GM23338 (cell line): ENCODE results near the gene ME1. TPM values are rescaled to one million over a fixed set of nuclear protein-coding genes. Genes with fewer than 3 reads are reported as not detected.
"Not testable (repeated sequence)": the region's sequence is repeated elsewhere in the genome, so short reads cannot be mapped to it uniquely, and the experiment has no call there.

Experiments
- ATAC-seq: fragments of 200-7000 bp; cut with Tn5 transposase; 3 replicates; pipeline ENCODE4 v1.9.1; 2020
- DNase-seq: peaks from one replicate; pipeline ENCODE4 v3.0.0-alpha.2; 2015; ENCODE audit warnings: low spot score
- H2AFZ ChIP-seq: fragments of 200-600 bp; sonication (generic); 2 replicates; pipeline ENCODE4 v1.8.0; 2016; ENCODE audit warnings: antibody characterized with exemption, mild to moderate bottlenecking, moderate library complexity
- H3F3A ChIP-seq: fragments of 200-600 bp; sonication (generic); replicated peaks from 2 replicates; pipeline ENCODE4 v1.8.0; 2017; ENCODE audit warnings: antibody characterized with exemption, mixed run types, low read depth
- H3K27ac ChIP-seq: fragments of 200-600 bp; sonication (generic); 2 replicates; pipeline ENCODE4 v1.6.1; 2016; ENCODE audit warnings: low read depth
- H3K27me3 ChIP-seq: fragments of 200-600 bp; sonication (generic); 2 replicates; pipeline ENCODE4 v1.8.0; 2016; ENCODE audit warnings: mild to moderate bottlenecking, mixed run types, moderate library complexity; ENCODE audit not compliant: insufficient read depth
- H3K36me3 ChIP-seq: fragments of 200-600 bp; sonication (generic); 2 replicates; pipeline ENCODE4 v1.8.0; 2016; ENCODE audit warnings: mild to moderate bottlenecking; ENCODE audit not compliant: insufficient read depth
- H3K4me1 ChIP-seq: fragments of 200-600 bp; sonication (generic); 2 replicates; pipeline ENCODE4 v1.8.0; 2016; ENCODE audit warnings: mild to moderate bottlenecking, moderate library complexity; ENCODE audit not compliant: insufficient read depth
- H3K4me2 ChIP-seq: fragments of 200-600 bp; sonication (generic); 2 replicates; pipeline ENCODE4 v1.7.1; 2017; ENCODE audit warnings: mixed run types
- H3K4me3 ChIP-seq: fragments of 200-600 bp; sonication (generic); 2 replicates; pipeline ENCODE4 v1.6.1; 2016; ENCODE audit warnings: mixed run types
- H3K79me2 ChIP-seq: fragments of 200-600 bp; sonication (generic); replicated peaks from 2 replicates; pipeline ENCODE4 v1.8.0; 2017; ENCODE audit warnings: mild to moderate bottlenecking; ENCODE audit not compliant: insufficient read depth
- H3K9me2 ChIP-seq: fragments of 200-600 bp; sonication (generic); 2 replicates; pipeline ENCODE4 v1.8.0; 2017; ENCODE audit not compliant: insufficient read depth
- H4K20me1 ChIP-seq: fragments of 200-600 bp; sonication (generic); replicated peaks from 2 replicates; pipeline ENCODE4 v1.8.0; 2017; ENCODE audit warnings: mild to moderate bottlenecking; ENCODE audit not compliant: insufficient read depth
- H3K27ac Mint-ChIP-seq: 2 replicates; pipeline ENCODE4 v1.8.0; 2020; ENCODE audit warnings: inconsistent platforms, mild to moderate bottlenecking, moderate library complexity, mixed read lengths
- H3K27me3 Mint-ChIP-seq: 3 replicates; pipeline ENCODE4 v1.8.0; 2022; ENCODE audit warnings: low read depth, mild to moderate bottlenecking, moderate library complexity, mixed read lengths, inconsistent platforms; ENCODE audit not compliant: insufficient read depth, poor library complexity
- H3K36me3 Mint-ChIP-seq: 3 replicates; pipeline ENCODE4 v1.8.0; 2021; ENCODE audit warnings: low read depth, mild to moderate bottlenecking, inconsistent platforms, moderate library complexity, mixed read lengths
- H3K4me1 Mint-ChIP-seq: 3 replicates; pipeline ENCODE4 v1.8.0; 2020; ENCODE audit warnings: mild to moderate bottlenecking, inconsistent platforms, mixed read lengths
- H3K4me3 Mint-ChIP-seq: 3 replicates; pipeline ENCODE4 v1.8.0; 2021; ENCODE audit warnings: moderate library complexity, mild to moderate bottlenecking, inconsistent platforms, mixed read lengths
- H3K9me3 Mint-ChIP-seq: 3 replicates; pipeline ENCODE4 v1.8.0; 2020; ENCODE audit warnings: moderate library complexity, mild to moderate bottlenecking, inconsistent platforms, mixed read lengths
- CREB1 ChIP-seq: fragments of 250-450 bp; sonication (Bioruptor Pico); IDR thresholded peaks from 2 replicates; pipeline ENCODE4 v1.5.0; 2020; ENCODE audit warnings: low read depth, mild to moderate bottlenecking, moderate library complexity
- CTCF ChIP-seq, 2 experiments: fragments of 200-600 bp in 1 of 2; sonication (generic) in 1 of 2; conservative IDR thresholded peaks; 2 replicates each; pipeline versions ENCODE4 v1.5.1 to v1.6.1; 2016 to 2017; ENCODE audit warnings: antibody characterized with exemption in 2 of 2, low read depth in 2 of 2, mild to moderate bottlenecking in 2 of 2, moderate library complexity in 1 of 2
- ETS1 ChIP-seq: IDR thresholded peaks from 2 replicates; pipeline ENCODE4 v1.6.1; 2016; ENCODE audit warnings: antibody characterized with exemption
- EZH2 ChIP-seq: fragments of 200-600 bp; sonication (generic); IDR thresholded peaks from one replicate; pipeline ENCODE4 v1.8.0; 2017; ENCODE audit warnings: antibody characterized with exemption, mild to moderate bottlenecking, low read depth; ENCODE audit not compliant: unreplicated experiment
- EZH2phosphoT487 ChIP-seq: fragments of 200-600 bp; sonication (generic); IDR thresholded peaks from one replicate; pipeline ENCODE4 v1.8.1; 2018; ENCODE audit warnings: antibody characterized with exemption; ENCODE audit not compliant: unreplicated experiment
- JUNB ChIP-seq: IDR thresholded peaks from one replicate; pipeline ENCODE4 v1.6.1; 2016; ENCODE audit warnings: antibody characterized with exemption; ENCODE audit not compliant: unreplicated experiment
- STAT1 ChIP-seq: IDR thresholded peaks from one replicate; pipeline ENCODE4 v1.6.1; 2016; ENCODE audit warnings: antibody characterized with exemption; ENCODE audit not compliant: unreplicated experiment
- ZNF114 ChIP-seq: fragments of 250-450 bp; sonication (Bioruptor Pico); IDR thresholded peaks from 2 replicates; pipeline ENCODE4 v1.5.0; 2020; ENCODE audit warnings: mild to moderate bottlenecking, moderate library complexity
- polyA plus RNA-seq: library from polyadenylated mRNA; unstranded; fragments of >200 nt; fragmentation: Nextera tagmentation; extraction: Ambion mirVana; gene quantifications from 2 replicates; pipeline ENCODE4 v1.2.1, GENCODE V29; 2016
- total RNA-seq: library from RNA; depleted of rRNA; stranded (reverse); fragments of >200 nt; shearing (Covaris generic); gene quantifications from 2 replicates; pipeline ENCODE4 v1.2.3, GENCODE V29; 2014
- TF ChIP-seq, protein P1 (sequence below): IDR thresholded peaks from one replicate; pipeline ENCODE4 v1.6.1; 2018; ENCODE audit warnings: antibody characterized with exemption; ENCODE audit not compliant: unreplicated experiment

The ME1 gene
- total and polyA plus RNA-seq, 2 experiments from 2014 or later: 6.4 to 8.0 TPM

DNA sequence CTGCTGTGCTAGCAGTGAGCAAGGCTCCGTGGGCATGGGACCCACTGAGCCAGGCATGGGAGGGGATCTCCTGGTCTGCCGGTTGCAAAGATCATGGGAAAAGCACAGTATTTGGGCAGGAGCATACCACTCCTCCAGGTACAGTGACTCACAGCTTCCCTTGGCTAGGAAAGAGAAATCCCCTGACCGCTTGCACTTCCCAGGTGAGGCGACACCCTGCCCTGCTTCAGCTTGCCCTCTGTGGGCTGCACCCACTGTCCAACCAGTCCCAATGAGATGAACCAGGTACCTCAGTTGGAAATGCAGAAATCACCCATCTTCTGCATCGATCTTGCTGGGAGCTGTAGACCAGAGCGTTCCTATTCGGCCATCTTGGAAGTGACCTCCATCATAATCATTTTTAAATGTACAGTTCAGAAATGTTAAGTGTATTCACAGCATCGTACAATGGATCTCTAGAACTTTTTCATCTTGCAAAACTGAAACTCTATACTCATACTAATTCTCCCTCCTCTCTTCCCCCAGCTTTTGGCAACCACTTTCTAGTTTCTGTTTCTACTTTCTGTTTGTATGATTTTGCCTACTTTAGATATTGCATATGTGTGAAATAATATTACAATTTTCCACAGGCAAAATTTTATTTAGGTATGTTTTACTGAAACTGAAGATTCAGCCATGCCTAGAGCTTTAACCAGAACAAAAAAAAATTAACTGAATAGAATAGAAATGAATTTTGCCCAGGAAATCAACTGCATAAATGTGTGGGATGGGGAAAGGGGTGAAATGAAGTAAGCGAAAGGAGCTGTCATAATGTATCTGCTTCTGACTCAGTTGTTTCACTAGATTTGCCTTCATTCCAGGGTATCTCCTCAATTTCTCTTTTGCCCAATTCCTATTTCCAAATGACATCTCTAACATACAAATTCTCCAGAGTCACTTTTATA is 137.7 kb downstream of the ME1 start (continued):
- TF ChIP-seq EZH2phosphoT487 (no peak), JUNB (no peak), ZNF114 (CRISPR knock-in tag) (no peak), CTCF (conservative IDR thresholded peaks at IDR 0.05; ENCODE audit: low read depth in 2 of 2) (no peak), CREB1 (CRISPR knock-in tag) (no peak)

DNA sequence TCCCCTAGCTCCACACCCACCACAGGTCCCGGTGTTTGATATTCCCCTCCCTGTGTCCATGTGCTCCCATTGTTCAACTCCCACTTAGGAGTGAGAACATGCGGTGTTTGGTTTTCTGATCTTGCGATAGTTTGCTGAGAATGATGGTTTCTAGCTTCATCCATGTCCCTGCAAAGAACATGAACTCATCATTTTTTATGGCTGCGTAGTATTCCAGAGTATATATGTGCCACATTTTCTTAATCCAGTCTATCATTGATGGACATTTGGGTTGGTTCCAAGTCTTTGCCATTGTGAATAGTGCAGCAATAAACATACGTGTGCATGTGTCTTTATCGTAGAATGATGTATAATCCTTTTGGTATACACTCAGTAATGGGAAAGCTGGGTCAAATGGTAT is 143.6 kb downstream of the ME1 start:
- H3K9me3 Mint-ChIP-seq, H3K4me1 ChIP-seq, H3K27me3 Mint-ChIP-seq, H3K27me3 ChIP-seq, DNase-seq, H3K4me3 ChIP-seq, H3K4me1 Mint-ChIP-seq, H3K4me3 Mint-ChIP-seq, H3K36me3 Mint-ChIP-seq, H3F3A ChIP-seq, H2AFZ ChIP-seq, ATAC-seq, H3K27ac ChIP-seq, H3K79me2 ChIP-seq, H3K4me2 ChIP-seq, H3K27ac Mint-ChIP-seq, H4K20me1 ChIP-seq, H3K9me2 ChIP-seq, H3K36me3 ChIP-seq: not testable (repeated sequence)

GRCh38 chr6:83285917-83286316 is 144.9 kb downstream of the ME1 start:
- H3F3A ChIP-seq: no peaks in the 10 kb centered on the region
- DNase-seq (no peak), ATAC-seq (no peak)
- H2AFZ ChIP-seq: no peak overlapping the region
- no peak overlapping the region for H3K27ac ChIP-seq
- no peaks in the 10 kb centered on the region for H4K20me1 ChIP-seq
- H3K36me3 ChIP-seq: no peaks in the 10 kb centered on the region
- Mint-ChIP-seq H3K27ac (no peak overlapping the region), H3K9me3 (no peaks in the 10 kb centered on the region), H3K36me3 (no peaks in the 10 kb centered on the region), H3K4me3 (no peak overlapping the region), H3K27me3 (peaks cover 4% of the 10 kb centered on the region), H3K4me1 (no peaks in the 10 kb centered on the region)
- no peak overlapping the region for H3K4me2 ChIP-seq
- H3K4me3 ChIP-seq: no peak overlapping the region
- no peaks in the 10 kb centered on the region for H3K4me1 ChIP-seq
- no peaks in the 10 kb centered on the region for H3K27me3 ChIP-seq
- H3K79me2 ChIP-seq: no peaks in the 10 kb centered on the region
- no peaks in the 10 kb centered on the region for H3K9me2 ChIP-seq
- no peak for TF ChIP-seq ETS1
- TF ChIP-seq ZNF114 (CRISPR knock-in tag): no peak
- TF ChIP-seq EZH2: no peak
- TF ChIP-seq, protein P1, sequence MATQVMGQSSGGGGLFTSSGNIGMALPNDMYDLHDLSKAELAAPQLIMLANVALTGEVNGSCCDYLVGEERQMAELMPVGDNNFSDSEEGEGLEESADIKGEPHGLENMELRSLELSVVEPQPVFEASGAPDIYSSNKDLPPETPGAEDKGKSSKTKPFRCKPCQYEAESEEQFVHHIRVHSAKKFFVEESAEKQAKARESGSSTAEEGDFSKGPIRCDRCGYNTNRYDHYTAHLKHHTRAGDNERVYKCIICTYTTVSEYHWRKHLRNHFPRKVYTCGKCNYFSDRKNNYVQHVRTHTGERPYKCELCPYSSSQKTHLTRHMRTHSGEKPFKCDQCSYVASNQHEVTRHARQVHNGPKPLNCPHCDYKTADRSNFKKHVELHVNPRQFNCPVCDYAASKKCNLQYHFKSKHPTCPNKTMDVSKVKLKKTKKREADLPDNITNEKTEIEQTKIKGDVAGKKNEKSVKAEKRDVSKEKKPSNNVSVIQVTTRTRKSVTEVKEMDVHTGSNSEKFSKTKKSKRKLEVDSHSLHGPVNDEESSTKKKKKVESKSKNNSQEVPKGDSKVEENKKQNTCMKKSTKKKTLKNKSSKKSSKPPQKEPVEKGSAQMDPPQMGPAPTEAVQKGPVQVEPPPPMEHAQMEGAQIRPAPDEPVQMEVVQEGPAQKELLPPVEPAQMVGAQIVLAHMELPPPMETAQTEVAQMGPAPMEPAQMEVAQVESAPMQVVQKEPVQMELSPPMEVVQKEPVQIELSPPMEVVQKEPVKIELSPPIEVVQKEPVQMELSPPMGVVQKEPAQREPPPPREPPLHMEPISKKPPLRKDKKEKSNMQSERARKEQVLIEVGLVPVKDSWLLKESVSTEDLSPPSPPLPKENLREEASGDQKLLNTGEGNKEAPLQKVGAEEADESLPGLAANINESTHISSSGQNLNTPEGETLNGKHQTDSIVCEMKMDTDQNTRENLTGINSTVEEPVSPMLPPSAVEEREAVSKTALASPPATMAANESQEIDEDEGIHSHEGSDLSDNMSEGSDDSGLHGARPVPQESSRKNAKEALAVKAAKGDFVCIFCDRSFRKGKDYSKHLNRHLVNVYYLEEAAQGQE: no peak
- TF ChIP-seq CREB1 (CRISPR knock-in tag): no peak
- no peak for TF ChIP-seq STAT1
